Measurements from ENCODE around the gene N4BP2L2. TPM values are rescaled to one million over a fixed set of nuclear protein-coding genes. Genes with fewer than 3 reads are reported as not detected.

Gene N4BP2L2
- total and polyA plus RNA-seq, 2 of the 8 experiments (the other 6 are each of a cell fraction or from before 2014, with no cell fraction given): 14.6 to 67.6 TPM

- Histone ChIP-seq H2BK12ac (ENCODE audit: low read depth, low read length) (no peak overlapping the region), H3K4me3 (ENCODE audit: extremely low read depth in 1 of 4, insufficient read depth in 2 of 4, low read depth in 3 of 4, low read length in 4 of 4) (no peak overlapping the region), H3K4me1 (replicated peaks in 1 of 4; ENCODE audit: control insufficient read depth in 3 of 4, insufficient read depth in 4 of 4, low read length in 3 of 4) (no peaks in the 10 kb centered on the region; a peak in 1 of 7 replicates), H3K56ac (replicated peaks; ENCODE audit: insufficient read length, low read depth, low read length) (no peak overlapping the region), H3K9me3 (ENCODE audit: insufficient read depth in 2 of 2, low read depth in 1 of 2, low read length in 1 of 2) (no peaks in the 10 kb centered on the region), H3K79me1 (ENCODE audit: low read depth, low read length) (no peaks in the 10 kb centered on the region), H3K23ac (ENCODE audit: insufficient read length) (no peak overlapping the region), H3K18ac (ENCODE audit: extremely low read depth, low read length) (no peak overlapping the region), H3K79me2 (ENCODE audit: control insufficient read depth in 1 of 2, insufficient read depth in 2 of 2, low read length in 2 of 2) (no peaks in the 10 kb centered on the region), H2AK5ac (ENCODE audit: low read depth, low read length) (no peak overlapping the region), H3K4me2 (ENCODE audit: insufficient read depth in 1 of 2, low read depth in 2 of 2, low read length in 2 of 2) (no peak overlapping the region), H2AFZ (ENCODE audit: low read length) (no peak overlapping the region), H4K5ac (ENCODE audit: insufficient read length, low read depth, low read length) (no peak overlapping the region), H3K27me3 (replicated peaks in 1 of 4; ENCODE audit: control insufficient read depth in 3 of 4, extremely low read depth in 1 of 4, insufficient read depth in 3 of 4, low read length in 3 of 4) (no peaks in the 10 kb centered on the region), H2BK20ac (ENCODE audit: low read length) (no peak overlapping the region), H3K14ac (ENCODE audit: insufficient read length) (no peak overlapping the region), H3K4ac (replicated peaks; ENCODE audit: insufficient read length, low read depth, low read length) (no peak overlapping the region), H4K20me1 (replicated peaks in 1 of 2; ENCODE audit: control insufficient read depth in 1 of 2, insufficient read depth in 2 of 2, low read length in 2 of 2) (no peaks in the 10 kb centered on the region), H2BK15ac (ENCODE audit: low read length) (no peak overlapping the region), H3K27ac (ENCODE audit: low read depth, low read length) (no peak overlapping the region), H4K91ac (replicated peaks; ENCODE audit: insufficient read length, low read length) (no peak overlapping the region), H3K23me2 (ENCODE audit: low read depth, low read length) (no peaks in the 10 kb centered on the region), H2BK5ac (ENCODE audit: low read depth, low read length) (no peak overlapping the region), H3K36me3 (ENCODE audit: control insufficient read depth in 2 of 4, insufficient read depth in 4 of 4, low read length in 3 of 4) (peaks cover 0 to 10% (median under 1%) of the 10 kb centered on the region in 4 experiments; a peak in 2 of 8 replicates), H4K8ac (ENCODE audit: extremely low read depth, insufficient read depth, low read length) (no peak overlapping the region), H2BK120ac (replicated peaks; ENCODE audit: low read depth, low read length) (no peak overlapping the region), H3K9ac (replicated peaks in 1 of 4; ENCODE audit: extremely low read depth in 1 of 4, low read depth in 3 of 4, low read length in 3 of 4) (no peak overlapping the region)
- POLR2A ChIA-PET (ENCODE audit: partially characterized antibody): interaction anchor here (0.6 kb wide), 1 partner anchor 125 kb away, joined by 3 read pairs; no protein-coding TSS in a partner anchor
- CTCF ChIA-PET (ENCODE audit: partially characterized antibody): interaction anchor here (3.4 kb wide), 1 partner anchor 11 kb away, joined by 14 read pairs; no protein-coding TSS in a partner anchor
- DNase-seq (ENCODE audit: low read depth in 1 of 2, low spot score in 2 of 2) (no peak), FAIRE-seq (no peak)
- WGBS, 2 experiments (ENCODE audit: extremely low coverage in 1 of 2, insufficient coverage in 1 of 2, insufficient read length in 1 of 2, insufficient replicate concordance in 2 of 2, low coverage in 1 of 2, low lambda C conversion rate in 2 of 2, missing lambda C conversion rate in 1 of 2): 91% methylated on average over 4 of the region's 4 CpGs; no CpG with 5 or more reads in 1 of the 2 experiments
- no peak for TF ChIP-seq SRF (IDR thresholded peaks at IDR 0.05; ENCODE audit: low read depth, low read length)
- no peak for TF ChIP-seq RBBP5 (IDR thresholded peaks at IDR 0.05; ENCODE audit: borderline replicate concordance, low read depth, low read length)
- TF ChIP-seq POLR2A (IDR thresholded peaks at IDR 0.05; ENCODE audit: control extremely low read depth in 1 of 2, low read depth in 2 of 2, low read length in 2 of 2): no peak
Measured at GRCh38 chr13:32403108-32403507, 135.5 kb downstream of the N4BP2L2 start.
